Astrocyte of the spinal cord (primary cell): ENCODE measurements around the gene EPN2.

Experiments
- DNase-seq: peaks from one replicate; pipeline ENCODE4 v3.0.0; 2011; ENCODE audit warnings: low read depth, low spot score
- H3K4me3 ChIP-seq: 2 replicates; pipeline ENCODE4 v1.5.1; 2011; ENCODE audit warnings: low read depth, mild to moderate bottlenecking, low read length, moderate library complexity
- in situ Hi-C: cut with HindIII; loops from 2 replicates; pipeline ENCODE4 v1.10.0; 2017; ENCODE audit warnings: low sequenced_read_pairs
- TF ChIP-seq, protein P1 (sequence below): IDR thresholded peaks from 2 replicates; pipeline ENCODE4 v1.5.1; 2012; ENCODE audit warnings: low read depth, mild to moderate bottlenecking, low read length, inconsistent platforms

The EPN2 gene

DNA sequence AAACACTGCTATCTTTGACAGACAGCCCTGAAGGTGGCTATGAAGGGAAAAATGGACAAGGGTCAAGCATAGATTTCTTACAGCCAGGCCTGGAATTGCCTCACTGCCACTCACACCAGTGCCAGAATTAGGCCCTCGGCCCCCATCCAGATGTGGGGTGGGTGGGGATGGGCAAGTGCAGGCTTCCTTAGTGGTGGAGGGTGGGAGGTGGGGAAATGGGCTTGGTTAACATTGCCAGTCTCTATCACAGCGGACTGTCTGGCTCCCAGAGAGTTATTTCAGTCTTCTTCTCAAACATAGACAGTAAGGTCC, 100.5 kb downstream of the EPN2 start:
- no peak for DNase-seq
- in situ Hi-C loops: no loop called here
- H3K4me3 ChIP-seq: no peak overlapping the region
- TF ChIP-seq, protein P1, sequence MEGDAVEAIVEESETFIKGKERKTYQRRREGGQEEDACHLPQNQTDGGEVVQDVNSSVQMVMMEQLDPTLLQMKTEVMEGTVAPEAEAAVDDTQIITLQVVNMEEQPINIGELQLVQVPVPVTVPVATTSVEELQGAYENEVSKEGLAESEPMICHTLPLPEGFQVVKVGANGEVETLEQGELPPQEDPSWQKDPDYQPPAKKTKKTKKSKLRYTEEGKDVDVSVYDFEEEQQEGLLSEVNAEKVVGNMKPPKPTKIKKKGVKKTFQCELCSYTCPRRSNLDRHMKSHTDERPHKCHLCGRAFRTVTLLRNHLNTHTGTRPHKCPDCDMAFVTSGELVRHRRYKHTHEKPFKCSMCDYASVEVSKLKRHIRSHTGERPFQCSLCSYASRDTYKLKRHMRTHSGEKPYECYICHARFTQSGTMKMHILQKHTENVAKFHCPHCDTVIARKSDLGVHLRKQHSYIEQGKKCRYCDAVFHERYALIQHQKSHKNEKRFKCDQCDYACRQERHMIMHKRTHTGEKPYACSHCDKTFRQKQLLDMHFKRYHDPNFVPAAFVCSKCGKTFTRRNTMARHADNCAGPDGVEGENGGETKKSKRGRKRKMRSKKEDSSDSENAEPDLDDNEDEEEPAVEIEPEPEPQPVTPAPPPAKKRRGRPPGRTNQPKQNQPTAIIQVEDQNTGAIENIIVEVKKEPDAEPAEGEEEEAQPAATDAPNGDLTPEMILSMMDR: no peak

GRCh38 chr17:19338031-19338990, 101.1 kb downstream of the EPN2 start:
- DNase-seq: no peak
- no peak overlapping the region for H3K4me3 ChIP-seq
- in situ Hi-C loops: no loop called here
- TF ChIP-seq, protein P1: peak; percentile 50

DNA sequence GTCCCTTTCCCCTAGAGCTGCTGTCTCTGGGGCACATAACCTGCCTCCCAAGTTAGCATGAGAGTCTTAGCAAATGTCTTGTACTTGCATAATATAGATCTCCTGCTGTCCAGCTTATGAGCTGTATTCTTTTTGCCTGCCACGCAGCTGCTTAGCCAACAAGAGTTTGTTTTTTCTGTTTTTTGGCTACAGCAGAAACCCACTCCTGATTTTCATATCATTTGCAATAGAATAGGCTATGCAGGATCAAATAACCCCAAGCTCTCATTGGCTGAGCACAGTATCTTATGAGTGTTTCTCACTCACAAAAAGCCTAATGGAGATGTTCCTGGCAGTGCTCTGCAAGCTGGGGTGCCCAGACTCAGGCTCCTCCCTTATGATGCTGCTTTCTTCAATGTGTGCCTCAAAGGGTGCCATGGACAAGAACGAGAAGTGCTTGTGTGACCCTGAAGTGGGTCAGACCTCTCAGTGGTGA, 102.2 kb downstream of the EPN2 start:
- no peak for DNase-seq
- TF ChIP-seq, protein P1: no peak
- H3K4me3 ChIP-seq: no peak overlapping the region
- in situ Hi-C loops: no loop called here

DNA sequence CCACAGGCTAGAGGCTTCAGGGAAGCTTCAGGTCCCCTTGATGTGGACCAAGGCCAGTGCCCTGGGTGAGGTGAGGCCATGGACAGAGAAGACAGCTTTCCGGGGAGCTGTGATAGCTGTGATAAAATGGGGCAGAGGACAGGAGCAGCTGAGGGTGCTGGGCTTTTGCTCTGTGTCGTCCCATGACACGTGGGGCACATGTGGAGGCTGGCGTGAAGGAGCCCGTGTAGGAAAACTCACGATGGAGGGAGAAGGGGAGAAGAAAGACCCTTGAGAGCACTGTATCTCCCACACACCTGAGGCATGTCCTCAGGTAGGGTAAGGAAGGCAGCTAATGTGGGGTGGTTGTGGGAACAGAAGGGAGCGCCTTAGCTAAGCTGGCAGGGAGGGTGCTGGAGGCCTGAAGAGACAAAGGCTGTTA, 104.1 kb downstream of the EPN2 start:
- no peak overlapping the region for H3K4me3 ChIP-seq
- TF ChIP-seq, protein P1: no peak
- in situ Hi-C loops: no loop called here
- no peak for DNase-seq

- no peak for DNase-seq
- H3K4me3 ChIP-seq: no peak overlapping the region
- TF ChIP-seq, protein P1: no peak
- in situ Hi-C loops: no loop called here
Measured at GRCh38 chr17:19341641-19342610, 104.8 kb downstream of the EPN2 start.

- in situ Hi-C loops: no loop called here
- TF ChIP-seq, protein P1: no peak
- no peak for DNase-seq
- no peak overlapping the region for H3K4me3 ChIP-seq
Measured at GRCh38 chr17:19342611-19343255, 105.6 kb downstream of the EPN2 start.
